IMR-90 (cell line): ENCODE data around the gene OR4K2. TPM values are rescaled to one million over a fixed set of nuclear protein-coding genes. Genes with fewer than 3 reads are reported as not detected.

Source experiments
- ATAC-seq: fragments of 200-7000 bp; cut with Tn5 transposase; 2 replicates; pipeline ENCODE4 v1.9.1; 2020; ENCODE audit warnings: low read depth, mild to moderate bottlenecking, moderate library complexity
- BruUV-seq: library from RNA; stranded (reverse); fragments of 400-500 nt; replicated peaks from 2 replicates; lab custom pipeline; 2021; lab: Mats Ljungman, UMichigan
- CTCF ChIA-PET: fragments of 300-600 bp; formaldehyde crosslinking; extraction: SDS; loops from one replicate; lab custom pipeline; 2021; ENCODE audit warnings: antibody characterized with exemption; lab: Yijun Ruan, JAX
- POLR2A ChIA-PET: fragments of 300-600 bp; sonication (Branson Sonifier 250); formaldehyde crosslinking; loops from one replicate; lab custom pipeline; 2022; ENCODE audit warnings: antibody characterized with exemption; ENCODE audit not compliant: unreplicated experiment; lab: Charles Lee
- DNase-seq: peaks from one replicate; pipeline ENCODE4 v3.0.0; 2013
- H2AFZ ChIP-seq: replicated peaks from 2 replicates; pipeline ENCODE3; 2013; ENCODE audit warnings: low read length, mild to moderate bottlenecking; ENCODE audit not compliant: poor library complexity
- H2AK5ac ChIP-seq: 2 replicates; pipeline ENCODE4 v1.6.1; 2013; ENCODE audit warnings: low read depth, low read length, inconsistent platforms
- H2AK9ac ChIP-seq: replicated peaks from 2 replicates; pipeline ENCODE3; 2013; ENCODE audit warnings: mild to moderate bottlenecking, low read depth, low read length, moderate library complexity; ENCODE audit not compliant: poor library complexity
- H2BK120ac ChIP-seq: 2 replicates; pipeline ENCODE4 v1.6.1; 2013; ENCODE audit warnings: low read depth, low read length, inconsistent platforms
- H2BK15ac ChIP-seq: 3 replicates; pipeline ENCODE4 v1.6.1; 2013; ENCODE audit warnings: low read depth, low read length, inconsistent platforms
- H2BK20ac ChIP-seq: 2 replicates; pipeline ENCODE4 v1.6.1; 2013; ENCODE audit warnings: low read depth, mild to moderate bottlenecking, inconsistent platforms, low read length, moderate library complexity
- H2BK5ac ChIP-seq: 2 replicates; pipeline ENCODE4 v1.6.1; 2013; ENCODE audit warnings: mild to moderate bottlenecking, low read depth, low read length, inconsistent platforms; ENCODE audit not compliant: poor library complexity, severe bottlenecking
- H3K14ac ChIP-seq: replicated peaks from 2 replicates; pipeline ENCODE4 v1.6.1; 2013; ENCODE audit warnings: low read depth, low read length, inconsistent platforms
- H3K18ac ChIP-seq: 2 replicates; pipeline ENCODE4 v1.6.1; 2013; ENCODE audit warnings: low read depth, low read length, control low read depth
- H3K23ac ChIP-seq: 2 replicates; pipeline ENCODE4 v1.6.1; 2013; ENCODE audit warnings: low read depth, low read length, inconsistent platforms
- H3K27ac ChIP-seq: 2 replicates; pipeline ENCODE4 v1.5.1; 2013; ENCODE audit warnings: mild to moderate bottlenecking, control low read depth, low read length; ENCODE audit not compliant: insufficient read depth
- H3K27me3 ChIP-seq: 2 replicates; pipeline ENCODE4 v1.6.1; 2013; ENCODE audit warnings: low read length; ENCODE audit not compliant: control insufficient read depth, insufficient read depth
- H3K36me3 ChIP-seq: 2 replicates; pipeline ENCODE4 v1.6.1; 2013; ENCODE audit warnings: low read length, mixed read lengths; ENCODE audit not compliant: control insufficient read depth, insufficient read depth
- H3K4ac ChIP-seq: 2 replicates; pipeline ENCODE4 v1.6.1; 2013; ENCODE audit warnings: low read depth, low read length, inconsistent platforms
- H3K4me1 ChIP-seq: 2 replicates; pipeline ENCODE4 v1.6.1; 2013; ENCODE audit warnings: low read length, mixed read lengths; ENCODE audit not compliant: control insufficient read depth, insufficient read depth
- H3K4me2 ChIP-seq: 2 replicates; pipeline ENCODE4 v1.6.1; 2013; ENCODE audit warnings: low read depth, mild to moderate bottlenecking, control low read depth, low read length, moderate library complexity
- H3K4me3 ChIP-seq: 2 replicates; pipeline ENCODE4 v1.5.1; 2013; ENCODE audit warnings: low read depth, mild to moderate bottlenecking, control low read depth, low read length, moderate library complexity; ENCODE audit not compliant: insufficient read depth
- H3K56ac ChIP-seq: 2 replicates; pipeline ENCODE4 v1.6.1; 2013; ENCODE audit warnings: low read length, inconsistent platforms; ENCODE audit not compliant: insufficient read depth; ENCODE audit errors: extremely low read depth
- H3K79me1 ChIP-seq, 2 experiments: 2 replicates each; pipeline ENCODE4 v1.6.1; 2013; ENCODE audit warnings: low read length in 2 of 2, inconsistent platforms in 1 of 2, low read depth in 1 of 2
- H3K9ac ChIP-seq: 2 replicates; pipeline ENCODE4 v1.6.1; 2013; ENCODE audit warnings: low read depth, low read length, control low read depth
- H3K9me1 ChIP-seq: 2 replicates; pipeline ENCODE4 v1.6.1; 2013; ENCODE audit warnings: low read length, inconsistent platforms; ENCODE audit not compliant: insufficient read depth
- H3K9me3 ChIP-seq: 2 replicates; pipeline ENCODE4 v1.6.1; 2013; ENCODE audit warnings: low read length; ENCODE audit not compliant: control insufficient read depth, insufficient read depth
- H4K20me1 ChIP-seq: 2 replicates; pipeline ENCODE4 v1.6.1; 2013; ENCODE audit warnings: low read length, inconsistent platforms; ENCODE audit not compliant: insufficient read depth
- H4K5ac ChIP-seq: 2 replicates; pipeline ENCODE4 v1.6.1; 2013; ENCODE audit warnings: mild to moderate bottlenecking, low read depth, low read length, control low read depth
- H4K8ac ChIP-seq, 2 experiments: 2 replicates each; pipeline ENCODE4 v1.6.1; 2013; ENCODE audit warnings: low read depth in 2 of 2, low read length in 2 of 2, control low read depth in 1 of 2, inconsistent platforms in 1 of 2
- H4K91ac ChIP-seq: 2 replicates; pipeline ENCODE4 v1.6.1; 2013; ENCODE audit warnings: low read depth, low read length, inconsistent platforms; ENCODE audit not compliant: insufficient read depth
- CHD1 ChIP-seq: IDR thresholded peaks from 2 replicates; pipeline ENCODE4 v1.6.1; 2012; ENCODE audit warnings: low read depth, low read length, improper control_type of control experiment
- FOS ChIP-seq: fragments of 150-350 bp; IDR thresholded peaks from 2 replicates; pipeline ENCODE4 v1.6.1; 2016; ENCODE audit warnings: low read depth, low read length
- dilution Hi-C: fragments of 300-500 bp; cut with HindIII; formaldehyde crosslinking; loops from one replicate; pipeline ENCODE4 v1.14.3; 2018; ENCODE audit warnings: low sequenced_read_pairs; ENCODE audit not compliant: unreplicated experiment
- in situ Hi-C: fragments of 300-500 bp; cut with MboI; formaldehyde crosslinking; loops from 3 replicates; pipeline ENCODE4 v1.14.3; 2019; ENCODE audit warnings: low sequenced_read_pairs, inconsistent platforms, mixed read lengths
- intact Hi-C: fragments of 100-400 bp; cut with micrococcal nuclease; formaldehyde crosslinking; loops from 2 replicates; pipeline ENCODE4 v1.10.0; 2022
- polyA plus RNA-seq, 3 experiments: library from polyadenylated mRNA; depleted of rRNA; stranded (reverse); fragments of >200 nt; gene quantifications; 2 replicates each; pipeline ENCODE4 v1.2.3, GENCODE V29; 2012; ENCODE audit warnings: low replicate concordance in 1 of 3
- total RNA-seq: library from RNA; depleted of rRNA; stranded (reverse); fragments of >200 nt; gene quantifications from 2 replicates; pipeline ENCODE4 v1.2.3, GENCODE V29; 2012

OR4K2 gene
- total and polyA plus RNA-seq, 2 of the 4 experiments (the other 2 are of a cell fraction): not detected

GRCh38 chr14:19920021-19920657 lies 45.2 kb downstream of the OR4K2 start, which contains the start of gene OR4K5:
OR4K5 (plus strand) TSS chr14:19920607; CDS start chr14:19920607, 0 bp downstream.
- no peak within 1 kb of the TSS for H4K5ac ChIP-seq
- H3K27me3 ChIP-seq: no peaks in the 10 kb centered on the region
- no peak within 1 kb of the TSS for H3K4me2 ChIP-seq
- no peak within 1 kb of the TSS for H2BK20ac ChIP-seq
- no peaks in the 10 kb centered on the region for H3K36me3 ChIP-seq
- H2BK120ac ChIP-seq: no peak within 1 kb of the TSS
- no peak within 1 kb of the TSS for H4K91ac ChIP-seq
- H3K4me3 ChIP-seq: no peak within 1 kb of the TSS
- CTCF ChIA-PET: no interaction called here
- H3K4ac ChIP-seq: no peak within 1 kb of the TSS
- H3K18ac ChIP-seq: no peak within 1 kb of the TSS
- H2BK5ac ChIP-seq: no peak within 1 kb of the TSS
- H3K56ac ChIP-seq: no peak within 1 kb of the TSS
- no peak within 1 kb of the TSS for H3K27ac ChIP-seq
- no peak within 1 kb of the TSS for H4K8ac ChIP-seq
- H3K14ac ChIP-seq: no peak within 1 kb of the TSS
- in situ Hi-C loops (no loop called here), intact Hi-C loops (no loop called here), dilution Hi-C loops (no loop called here)
- no peaks in the 10 kb centered on the region for H3K4me1 ChIP-seq
- no peak within 1 kb of the TSS for H3K23ac ChIP-seq
- no peak within 1 kb of the TSS for H2BK15ac ChIP-seq
- no TSS peak for BruUV-seq
- no peak for ATAC-seq
- H3K9me1 ChIP-seq: no peaks in the 10 kb centered on the region
- no peak within 1 kb of the TSS for H2AFZ ChIP-seq
- no peak within 1 kb of the TSS for H3K9ac ChIP-seq
- peaks cover 23% of the 10 kb centered on the region for H3K9me3 ChIP-seq
- POLR2A ChIA-PET: no interaction called here
- no peak within 1 kb of the TSS for H2AK5ac ChIP-seq
- TF ChIP-seq CHD1: no peak
- no peak for TF ChIP-seq FOS
- no peak for DNase-seq
- no peaks in the 10 kb centered on the region for H4K20me1 ChIP-seq
- H2AK9ac ChIP-seq: no peak within 1 kb of the TSS
- H3K79me1 ChIP-seq: no peaks in the 10 kb centered on the region
